NCI-H128 (cell line): ENCODE measurements around the gene FOXP4.

ENCODE experiments used
- DNase-seq: peaks from one replicate; lab custom pipeline; 2025; ENCODE audit not compliant: unreplicated experiment; lab: John Stamatoyannopoulos, UW

Gene FOXP4

GRCh38 chr6:41546475-41546865 is 289 bp downstream of the FOXP4 start:
- DNase-seq: no peak

GRCh38 chr6:41546866-41547798 is 951 bp downstream of the FOXP4 start:
- DNase-seq: no peak

- DNase-seq: no peak
Observed at GRCh38 chr6:41547799-41548097, 1.6 kb downstream of the FOXP4 start.

DNA sequence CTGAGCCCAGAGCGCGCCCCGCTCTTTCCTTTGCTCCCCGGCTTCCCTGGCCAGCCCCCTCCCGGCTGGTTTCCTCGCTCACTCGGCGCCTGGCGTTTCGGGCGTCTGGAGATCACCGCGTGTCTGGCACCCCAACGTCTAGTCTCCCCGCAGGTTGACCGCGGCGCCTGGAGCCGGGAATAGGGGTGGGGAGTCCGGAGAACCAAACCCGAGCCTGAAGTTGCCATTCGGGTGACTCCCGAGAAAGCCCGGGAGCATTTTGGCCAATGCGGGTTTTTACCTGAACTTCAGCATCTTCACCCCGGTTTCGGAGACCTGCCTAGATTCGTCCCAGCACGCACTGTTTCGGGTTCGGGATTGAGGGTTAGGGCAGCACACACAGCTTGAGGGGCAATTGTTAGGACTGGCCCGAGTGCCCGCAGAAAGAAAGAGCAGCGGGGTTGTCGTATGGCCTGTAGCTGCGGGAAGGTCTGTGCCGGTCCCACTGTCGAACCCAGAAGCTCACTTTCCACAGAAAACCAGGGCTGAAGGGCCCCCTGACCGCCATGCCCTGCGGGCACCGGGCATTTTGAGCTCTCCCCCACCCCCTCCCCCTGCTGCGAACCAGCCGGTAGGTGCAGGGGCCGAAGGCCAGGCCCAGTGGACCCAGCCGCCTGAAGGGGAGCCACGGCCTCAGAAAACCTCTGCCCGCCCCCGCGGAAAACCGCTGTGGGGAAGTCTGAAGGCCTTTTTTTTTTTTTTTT is 2.1 kb downstream of the FOXP4 start:
- no peak for DNase-seq

GRCh38 chr6:41548841-41549642 is 2.9 kb downstream of the FOXP4 start:
- no peak for DNase-seq

- no peak for DNase-seq
Observed at GRCh38 chr6:41549673-41550072, 3.5 kb downstream of the FOXP4 start.

- DNase-seq: no peak
Observed at GRCh38 chr6:41551086-41551700, 5.0 kb downstream of the FOXP4 start.

DNA sequence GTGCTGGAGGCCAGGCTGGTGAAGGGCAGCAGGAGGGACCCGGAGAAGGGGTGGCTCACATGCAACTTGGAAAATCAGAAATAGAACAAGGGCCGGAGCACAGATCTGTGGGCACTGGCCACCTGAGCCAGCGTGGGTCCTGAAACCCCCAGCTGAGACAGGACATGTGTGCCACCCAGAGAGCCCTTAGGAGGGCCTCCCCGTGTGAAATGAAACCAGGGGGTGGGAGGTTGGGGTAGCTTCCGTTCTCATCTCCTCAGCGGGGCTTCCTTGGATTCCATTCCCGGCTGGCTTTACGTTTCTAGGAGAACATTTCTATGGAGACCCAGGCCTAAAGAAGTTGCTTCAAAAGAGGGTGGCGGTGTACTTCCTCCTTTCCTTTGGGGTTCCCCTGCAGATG is 5.7 kb downstream of the FOXP4 start:
- DNase-seq: no peak

- no peak for DNase-seq
Observed at GRCh38 chr6:41552723-41553122, 6.5 kb downstream of the FOXP4 start.

- DNase-seq: no peak
Observed at GRCh38 chr6:41553405-41553999, 7.3 kb downstream of the FOXP4 start.

- DNase-seq: no peak
Observed at GRCh38 chr6:41555326-41556300, 9.4 kb downstream of the FOXP4 start.

DNA sequence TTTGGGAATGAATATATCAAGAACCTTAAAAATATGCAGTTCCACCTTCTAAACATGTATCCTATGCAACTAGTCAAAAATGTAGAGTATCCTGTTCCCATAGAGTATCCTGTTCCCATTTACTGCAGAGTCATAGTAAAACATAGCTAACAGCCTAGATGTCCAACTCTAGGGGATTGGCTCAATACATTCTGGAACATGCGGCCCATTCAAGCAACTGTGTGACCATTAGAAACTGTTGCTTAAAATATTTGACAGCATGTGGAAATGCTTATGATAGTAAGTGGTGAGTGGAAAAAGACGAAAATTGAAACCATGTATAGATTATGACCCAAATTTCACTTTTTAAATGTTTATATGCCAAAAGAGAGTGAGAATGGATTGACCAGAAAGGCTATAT is 11.2 kb downstream of the FOXP4 start:
- no peak for DNase-seq

DNA sequence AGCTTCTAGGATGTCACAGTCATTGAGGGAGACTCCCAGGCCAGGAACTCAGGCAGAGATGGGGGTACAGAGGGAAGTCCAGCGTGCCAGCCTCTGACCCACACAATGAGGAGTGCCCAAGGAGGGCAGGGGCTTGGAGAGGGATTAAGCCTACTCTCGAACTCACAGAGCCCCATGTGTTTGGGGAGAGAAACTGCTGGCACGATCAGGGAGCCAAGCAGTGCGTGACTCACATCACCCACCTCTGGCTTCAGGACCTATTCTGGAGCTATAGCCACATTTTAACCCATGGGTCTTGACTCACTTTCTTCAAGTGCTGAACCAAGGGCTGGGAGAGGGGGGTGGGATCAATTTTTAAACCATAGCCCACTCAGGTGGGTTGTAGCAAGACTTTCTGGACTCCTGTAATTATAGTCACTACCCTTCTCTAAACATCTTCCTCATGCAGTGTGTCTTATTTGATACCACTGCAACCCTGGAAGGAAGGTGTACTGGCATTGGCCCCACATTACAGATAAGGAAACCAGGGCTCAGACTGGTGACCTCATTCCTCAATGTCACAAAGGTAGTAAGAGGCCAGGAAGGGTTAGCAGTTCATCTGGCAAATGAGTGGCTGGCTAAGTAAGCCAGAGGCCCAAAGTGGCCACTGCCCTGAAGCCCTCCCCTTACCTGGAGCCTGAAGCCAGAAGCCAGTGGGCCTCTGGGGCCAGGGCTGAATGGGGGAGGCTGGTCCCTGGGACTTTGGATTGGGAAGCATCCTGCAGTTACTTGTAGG is 12.0 kb downstream of the FOXP4 start:
- no peak for DNase-seq

- no peak for DNase-seq
Observed at GRCh38 chr6:41559655-41560427, 13.7 kb downstream of the FOXP4 start.

DNA sequence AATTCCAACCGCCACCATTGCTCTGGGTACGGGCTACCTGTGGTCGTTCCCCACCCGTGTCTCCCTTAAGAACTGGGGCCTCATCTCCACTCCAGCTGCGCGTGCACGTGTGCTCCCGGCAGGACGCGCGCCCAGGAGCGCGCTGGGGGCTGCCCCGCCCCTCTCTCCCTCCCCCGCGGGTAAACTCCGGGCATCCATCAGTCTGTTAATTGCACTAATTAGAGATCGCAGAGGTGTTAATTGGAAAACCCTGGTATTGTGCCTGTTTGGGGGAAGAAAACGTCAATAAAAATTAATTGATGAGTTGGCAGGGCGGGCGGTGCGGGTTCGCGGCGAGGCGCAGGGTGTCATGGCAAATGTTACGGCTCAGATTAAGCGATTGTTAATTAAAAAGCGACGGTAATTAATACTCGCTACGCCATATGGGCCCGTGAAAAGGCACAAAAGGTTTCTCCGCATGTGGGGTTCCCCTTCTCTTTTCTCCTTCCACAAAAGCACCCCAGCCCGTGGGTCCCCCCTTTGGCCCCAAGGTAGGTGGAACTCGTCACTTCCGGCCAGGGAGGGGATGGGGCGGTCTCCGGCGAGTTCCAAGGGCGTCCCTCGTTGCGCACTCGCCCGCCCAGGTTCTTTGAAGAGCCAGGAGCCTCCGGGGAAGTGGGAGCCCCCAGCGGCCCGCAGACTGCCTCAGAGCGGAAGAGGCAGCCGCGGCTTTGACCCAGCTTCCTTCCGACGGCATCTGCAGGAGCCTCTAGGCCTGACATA is 14.4 kb downstream of the FOXP4 start:
- DNase-seq: no peak

DNA sequence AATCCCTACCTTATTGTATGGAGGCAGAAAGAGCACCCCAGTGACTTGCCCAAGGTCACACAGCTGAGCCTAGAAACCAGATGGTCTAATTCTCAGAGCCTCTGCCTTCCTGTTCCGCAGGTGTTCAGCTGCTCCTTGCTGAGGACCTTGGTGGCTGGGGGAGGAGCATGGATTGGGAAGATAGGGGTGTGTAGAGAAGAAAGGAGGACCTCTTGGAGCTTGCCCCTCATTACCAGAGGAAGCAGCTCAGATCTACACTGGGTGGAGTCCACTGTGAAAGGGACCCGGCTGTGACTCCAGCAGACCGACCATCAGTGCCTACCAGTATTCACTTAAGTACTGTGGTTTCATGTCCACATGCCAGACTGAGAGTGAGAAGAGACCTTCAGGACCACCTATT is 15.2 kb downstream of the FOXP4 start:
- no peak for DNase-seq
